ENCODE results near the gene BABAM1. TPM values are rescaled to one million over a fixed set of nuclear protein-coding genes. Genes with fewer than 3 reads are reported as not detected.

The BABAM1 gene
- total and polyA plus RNA-seq, 9 of the 15 experiments (the other 6 are each of a cell fraction or from before 2014, with no cell fraction given) = 14.7 to 160 (median 113) TPM

- TF ChIP-seq, protein P1, sequence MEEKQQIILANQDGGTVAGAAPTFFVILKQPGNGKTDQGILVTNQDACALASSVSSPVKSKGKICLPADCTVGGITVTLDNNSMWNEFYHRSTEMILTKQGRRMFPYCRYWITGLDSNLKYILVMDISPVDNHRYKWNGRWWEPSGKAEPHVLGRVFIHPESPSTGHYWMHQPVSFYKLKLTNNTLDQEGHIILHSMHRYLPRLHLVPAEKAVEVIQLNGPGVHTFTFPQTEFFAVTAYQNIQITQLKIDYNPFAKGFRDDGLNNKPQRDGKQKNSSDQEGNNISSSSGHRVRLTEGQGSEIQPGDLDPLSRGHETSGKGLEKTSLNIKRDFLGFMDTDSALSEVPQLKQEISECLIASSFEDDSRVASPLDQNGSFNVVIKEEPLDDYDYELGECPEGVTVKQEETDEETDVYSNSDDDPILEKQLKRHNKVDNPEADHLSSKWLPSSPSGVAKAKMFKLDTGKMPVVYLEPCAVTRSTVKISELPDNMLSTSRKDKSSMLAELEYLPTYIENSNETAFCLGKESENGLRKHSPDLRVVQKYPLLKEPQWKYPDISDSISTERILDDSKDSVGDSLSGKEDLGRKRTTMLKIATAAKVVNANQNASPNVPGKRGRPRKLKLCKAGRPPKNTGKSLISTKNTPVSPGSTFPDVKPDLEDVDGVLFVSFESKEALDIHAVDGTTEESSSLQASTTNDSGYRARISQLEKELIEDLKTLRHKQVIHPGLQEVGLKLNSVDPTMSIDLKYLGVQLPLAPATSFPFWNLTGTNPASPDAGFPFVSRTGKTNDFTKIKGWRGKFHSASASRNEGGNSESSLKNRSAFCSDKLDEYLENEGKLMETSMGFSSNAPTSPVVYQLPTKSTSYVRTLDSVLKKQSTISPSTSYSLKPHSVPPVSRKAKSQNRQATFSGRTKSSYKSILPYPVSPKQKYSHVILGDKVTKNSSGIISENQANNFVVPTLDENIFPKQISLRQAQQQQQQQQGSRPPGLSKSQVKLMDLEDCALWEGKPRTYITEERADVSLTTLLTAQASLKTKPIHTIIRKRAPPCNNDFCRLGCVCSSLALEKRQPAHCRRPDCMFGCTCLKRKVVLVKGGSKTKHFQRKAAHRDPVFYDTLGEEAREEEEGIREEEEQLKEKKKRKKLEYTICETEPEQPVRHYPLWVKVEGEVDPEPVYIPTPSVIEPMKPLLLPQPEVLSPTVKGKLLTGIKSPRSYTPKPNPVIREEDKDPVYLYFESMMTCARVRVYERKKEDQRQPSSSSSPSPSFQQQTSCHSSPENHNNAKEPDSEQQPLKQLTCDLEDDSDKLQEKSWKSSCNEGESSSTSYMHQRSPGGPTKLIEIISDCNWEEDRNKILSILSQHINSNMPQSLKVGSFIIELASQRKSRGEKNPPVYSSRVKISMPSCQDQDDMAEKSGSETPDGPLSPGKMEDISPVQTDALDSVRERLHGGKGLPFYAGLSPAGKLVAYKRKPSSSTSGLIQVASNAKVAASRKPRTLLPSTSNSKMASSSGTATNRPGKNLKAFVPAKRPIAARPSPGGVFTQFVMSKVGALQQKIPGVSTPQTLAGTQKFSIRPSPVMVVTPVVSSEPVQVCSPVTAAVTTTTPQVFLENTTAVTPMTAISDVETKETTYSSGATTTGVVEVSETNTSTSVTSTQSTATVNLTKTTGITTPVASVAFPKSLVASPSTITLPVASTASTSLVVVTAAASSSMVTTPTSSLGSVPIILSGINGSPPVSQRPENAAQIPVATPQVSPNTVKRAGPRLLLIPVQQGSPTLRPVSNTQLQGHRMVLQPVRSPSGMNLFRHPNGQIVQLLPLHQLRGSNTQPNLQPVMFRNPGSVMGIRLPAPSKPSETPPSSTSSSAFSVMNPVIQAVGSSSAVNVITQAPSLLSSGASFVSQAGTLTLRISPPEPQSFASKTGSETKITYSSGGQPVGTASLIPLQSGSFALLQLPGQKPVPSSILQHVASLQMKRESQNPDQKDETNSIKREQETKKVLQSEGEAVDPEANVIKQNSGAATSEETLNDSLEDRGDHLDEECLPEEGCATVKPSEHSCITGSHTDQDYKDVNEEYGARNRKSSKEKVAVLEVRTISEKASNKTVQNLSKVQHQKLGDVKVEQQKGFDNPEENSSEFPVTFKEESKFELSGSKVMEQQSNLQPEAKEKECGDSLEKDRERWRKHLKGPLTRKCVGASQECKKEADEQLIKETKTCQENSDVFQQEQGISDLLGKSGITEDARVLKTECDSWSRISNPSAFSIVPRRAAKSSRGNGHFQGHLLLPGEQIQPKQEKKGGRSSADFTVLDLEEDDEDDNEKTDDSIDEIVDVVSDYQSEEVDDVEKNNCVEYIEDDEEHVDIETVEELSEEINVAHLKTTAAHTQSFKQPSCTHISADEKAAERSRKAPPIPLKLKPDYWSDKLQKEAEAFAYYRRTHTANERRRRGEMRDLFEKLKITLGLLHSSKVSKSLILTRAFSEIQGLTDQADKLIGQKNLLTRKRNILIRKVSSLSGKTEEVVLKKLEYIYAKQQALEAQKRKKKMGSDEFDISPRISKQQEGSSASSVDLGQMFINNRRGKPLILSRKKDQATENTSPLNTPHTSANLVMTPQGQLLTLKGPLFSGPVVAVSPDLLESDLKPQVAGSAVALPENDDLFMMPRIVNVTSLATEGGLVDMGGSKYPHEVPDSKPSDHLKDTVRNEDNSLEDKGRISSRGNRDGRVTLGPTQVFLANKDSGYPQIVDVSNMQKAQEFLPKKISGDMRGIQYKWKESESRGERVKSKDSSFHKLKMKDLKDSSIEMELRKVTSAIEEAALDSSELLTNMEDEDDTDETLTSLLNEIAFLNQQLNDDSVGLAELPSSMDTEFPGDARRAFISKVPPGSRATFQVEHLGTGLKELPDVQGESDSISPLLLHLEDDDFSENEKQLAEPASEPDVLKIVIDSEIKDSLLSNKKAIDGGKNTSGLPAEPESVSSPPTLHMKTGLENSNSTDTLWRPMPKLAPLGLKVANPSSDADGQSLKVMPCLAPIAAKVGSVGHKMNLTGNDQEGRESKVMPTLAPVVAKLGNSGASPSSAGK (IDR thresholded peaks at IDR 0.05) = no peak
- TF ChIP-seq STAT6 (CRISPR knock-in tag; IDR thresholded peaks at IDR 0.05) = no peak
- no peak for TF ChIP-seq BRD4 (IDR thresholded peaks at IDR 0.05)
- no peak for TF ChIP-seq TSC22D4 (tag; IDR thresholded peaks at IDR 0.05)
- peak; percentile 50; the same call in 1 of the 2 replicates for TF ChIP-seq ZNF24 (IDR thresholded peaks at IDR 0.05)
- TF ChIP-seq, protein P2, sequence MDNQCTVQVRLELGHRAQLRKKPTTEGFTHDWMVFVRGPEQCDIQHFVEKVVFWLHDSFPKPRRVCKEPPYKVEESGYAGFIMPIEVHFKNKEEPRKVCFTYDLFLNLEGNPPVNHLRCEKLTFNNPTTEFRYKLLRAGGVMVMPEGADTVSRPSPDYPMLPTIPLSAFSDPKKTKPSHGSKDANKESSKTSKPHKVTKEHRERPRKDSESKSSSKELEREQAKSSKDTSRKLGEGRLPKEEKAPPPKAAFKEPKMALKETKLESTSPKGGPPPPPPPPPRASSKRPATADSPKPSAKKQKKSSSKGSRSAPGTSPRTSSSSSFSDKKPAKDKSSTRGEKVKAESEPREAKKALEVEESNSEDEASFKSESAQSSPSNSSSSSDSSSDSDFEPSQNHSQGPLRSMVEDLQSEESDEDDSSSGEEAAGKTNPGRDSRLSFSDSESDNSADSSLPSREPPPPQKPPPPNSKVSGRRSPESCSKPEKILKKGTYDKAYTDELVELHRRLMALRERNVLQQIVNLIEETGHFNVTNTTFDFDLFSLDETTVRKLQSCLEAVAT (IDR thresholded peaks at IDR 0.05) = no peak
- TF ChIP-seq CBX1 (IDR thresholded peaks at IDR 0.05; ENCODE audit: low read depth) = no peak
- TF ChIP-seq GATAD2B (IDR thresholded peaks at IDR 0.05; ENCODE audit: borderline replicate concordance) = peak; percentile 98
- TF ChIP-seq SMARCB1 (IDR thresholded peaks at IDR 0.05; ENCODE audit: insufficient read length, low read depth) = no peak
- no peak for TF ChIP-seq NR2F6 (CRISPR knock-in tag; IDR thresholded peaks at IDR 0.05)
- TF ChIP-seq MAFK (IDR thresholded peaks at IDR 0.05; ENCODE audit: low read length) = no peak
- TF ChIP-seq PREB (CRISPR knock-in tag; IDR thresholded peaks at IDR 0.05) = no peak
These were observed 31.8 kb upstream of the BABAM1 start (continued) for GRCh38 chr19:17235300-17235970.

All from K562 (cell line).